OCI-LY7 (cell line): Measurements from ENCODE around the gene CORO1C.

Experiments used
- CTCF ChIP-seq: fragments of 200-600 bp; sonication (generic); conservative IDR thresholded peaks from 2 replicates; pipeline ENCODE4 v1.5.1; 2014; ENCODE audit warnings: mild to moderate bottlenecking, antibody characterized with exemption, low read length, moderate library complexity, mixed read lengths
- EZH2phosphoT487 ChIP-seq: fragments of 200-600 bp; sonication (generic); IDR thresholded peaks from 2 replicates; pipeline ENCODE4 v1.6.1; 2018; ENCODE audit warnings: low read depth, borderline replicate concordance, mild to moderate bottlenecking, mixed run types, antibody characterized with exemption, low read length, moderate library complexity, mixed read lengths

- TF ChIP-seq CTCF: no peak
- no peak for TF ChIP-seq EZH2phosphoT487
Observed at GRCh38 chr12:108711489-108712164, 19.7 kb downstream of the CORO1C start.
